HG03064 (cell line): ENCODE results near the gene LRRC8C.

ENCODE experiments used
- ATAC-seq: cut with Tn5 transposase; IDR thresholded peaks from one replicate; pipeline ENCODE4 v1.9.1; 2021; ENCODE audit warnings: low read depth; ENCODE audit not compliant: unreplicated experiment

LRRC8C gene

GRCh38 chr1:89727517-89728312 lies 94.8 kb downstream of the LRRC8C start:
- ATAC-seq: no peak

- no peak for ATAC-seq
Measured at GRCh38 chr1:89728381-89728780, 95.5 kb downstream of the LRRC8C start.

DNA sequence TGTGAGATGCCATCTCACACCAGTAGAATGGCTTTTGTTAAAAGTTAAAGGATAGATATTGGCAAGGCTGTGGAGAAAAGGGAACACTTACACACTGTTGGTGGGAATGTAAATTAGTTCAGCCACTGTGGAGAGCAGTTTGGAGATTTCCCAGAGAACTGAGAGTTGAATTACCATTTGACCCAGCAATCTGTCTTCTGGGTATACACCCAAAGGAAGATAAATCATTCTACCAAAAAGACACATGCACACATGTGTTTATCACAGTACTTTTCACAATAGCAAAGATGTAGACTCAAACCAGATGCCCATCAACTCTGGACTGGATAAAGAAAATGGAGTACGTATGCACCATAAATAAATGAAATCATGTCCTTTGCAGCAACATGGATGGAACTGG lies 99.3 kb downstream of the LRRC8C start:
- no peak for ATAC-seq

DNA sequence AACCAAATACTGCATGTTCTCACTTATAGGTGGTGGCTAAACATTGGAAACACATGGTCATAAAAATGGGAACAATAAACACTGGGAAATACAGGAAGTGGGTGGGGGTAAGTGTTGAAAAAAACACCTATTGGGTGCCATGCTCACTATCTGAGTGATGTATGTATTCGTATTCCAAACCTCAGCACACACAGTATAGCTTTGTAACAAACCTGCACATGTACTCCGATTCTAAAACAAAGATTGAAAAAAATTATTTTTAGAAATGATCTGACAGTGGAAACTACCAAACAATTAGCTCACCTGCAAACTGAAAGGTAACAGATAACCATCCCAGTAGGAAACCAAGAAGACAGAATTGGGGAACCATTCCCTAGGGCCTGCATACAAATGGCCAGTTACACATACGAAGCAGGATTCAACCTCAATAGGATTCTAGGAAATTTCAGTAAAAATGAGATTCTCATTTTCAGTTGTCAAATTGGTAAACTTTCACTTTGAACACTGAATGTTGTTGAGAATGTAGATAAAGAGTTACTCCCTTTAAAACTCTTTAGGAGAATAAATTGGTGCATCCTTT lies 99.8 kb downstream of the LRRC8C start:
- ATAC-seq: no peak

DNA sequence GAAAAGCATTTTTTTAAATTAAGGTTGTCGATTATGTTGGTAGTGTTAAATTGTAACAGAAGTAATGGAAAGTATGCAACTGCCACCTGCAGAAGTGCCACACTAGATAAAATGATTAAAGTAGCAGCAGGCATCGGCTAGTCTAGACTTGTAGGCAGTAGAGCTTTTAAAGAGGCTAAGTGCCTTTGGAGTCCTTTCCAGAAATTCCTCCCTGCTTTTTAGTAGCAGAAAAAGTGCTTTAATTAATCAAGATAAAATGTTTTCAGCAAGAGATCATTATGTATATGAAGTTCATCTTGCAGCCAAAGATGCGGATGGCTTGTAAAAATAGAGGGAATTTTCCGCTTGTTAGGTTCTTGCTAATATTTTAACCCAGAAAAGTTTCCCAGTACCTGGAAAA lies 100.8 kb downstream of the LRRC8C start:
- ATAC-seq: no peak

DNA sequence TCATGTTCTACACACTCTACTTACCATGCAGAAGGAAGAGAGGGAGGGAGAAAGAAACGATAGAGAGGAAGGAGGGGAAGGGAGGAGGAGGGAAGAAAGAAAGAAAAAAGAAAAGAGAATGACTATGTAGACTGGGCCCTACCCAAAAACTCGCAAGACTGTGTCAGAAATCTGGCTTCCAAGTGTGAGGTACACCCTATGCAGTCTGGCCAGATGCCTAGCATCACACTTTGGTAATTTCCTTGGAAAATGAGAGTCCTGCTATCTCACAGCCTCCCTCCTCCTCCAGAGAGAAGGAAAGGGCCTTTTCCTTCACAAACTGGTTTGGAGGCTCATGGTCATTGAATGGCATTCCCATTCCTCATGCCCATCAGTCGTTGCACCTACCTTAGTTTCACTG lies 101.5 kb downstream of the LRRC8C start:
- no peak for ATAC-seq

DNA sequence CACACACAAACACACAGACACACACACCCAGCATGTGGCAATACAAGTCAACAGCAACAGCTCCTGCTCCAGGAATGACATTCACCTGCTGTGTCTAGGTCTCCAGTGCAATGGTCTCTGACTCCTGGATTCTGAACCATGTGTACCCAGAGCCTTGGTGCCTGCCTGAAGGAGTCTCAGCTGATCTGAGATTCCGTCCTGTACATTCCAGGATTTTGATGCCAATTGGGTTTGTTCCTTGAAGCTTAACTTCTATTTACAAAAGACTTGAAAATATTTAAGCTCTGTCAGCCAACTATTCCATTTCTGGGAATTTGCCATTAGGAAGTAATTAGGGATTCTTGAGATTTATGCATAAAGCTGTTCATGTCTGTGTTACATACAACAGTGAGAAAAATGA lies 102.6 kb downstream of the LRRC8C start:
- no peak for ATAC-seq

DNA sequence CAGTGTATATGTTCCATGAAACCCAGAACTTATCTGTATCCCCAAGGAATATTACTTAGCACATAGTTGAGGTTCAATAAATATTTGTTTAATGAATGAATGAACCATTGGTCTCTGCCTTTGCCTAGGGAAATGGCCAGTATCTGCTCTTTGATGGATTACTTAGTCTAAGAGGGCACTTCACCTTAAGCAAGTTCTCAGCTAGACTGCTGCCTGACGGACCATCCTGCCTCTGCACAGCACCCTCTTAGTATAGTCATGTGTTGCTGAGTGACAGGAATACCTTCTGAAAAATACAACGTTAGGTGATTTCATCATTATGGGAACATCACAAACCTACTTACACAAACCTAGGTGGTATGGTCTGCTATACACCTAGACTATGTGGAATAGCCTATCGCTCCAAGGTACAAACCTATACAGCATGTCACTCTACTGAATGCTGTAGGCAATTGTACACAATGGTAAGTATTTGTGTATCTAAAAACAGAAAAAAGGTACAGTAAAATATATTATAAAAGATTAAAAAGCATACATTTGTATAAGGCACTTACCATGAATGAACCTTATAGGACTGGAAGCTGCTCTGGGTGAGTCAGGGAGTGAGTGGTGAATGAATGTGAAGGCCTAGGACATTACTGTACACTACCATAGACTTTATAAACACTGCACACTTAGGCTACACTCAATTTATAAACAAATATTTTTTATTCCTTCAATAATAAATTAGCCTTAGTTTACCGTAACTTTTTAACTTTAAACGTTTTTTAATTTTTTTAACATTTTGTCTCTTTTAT lies 104.2 kb downstream of the LRRC8C start:
- no peak for ATAC-seq

DNA sequence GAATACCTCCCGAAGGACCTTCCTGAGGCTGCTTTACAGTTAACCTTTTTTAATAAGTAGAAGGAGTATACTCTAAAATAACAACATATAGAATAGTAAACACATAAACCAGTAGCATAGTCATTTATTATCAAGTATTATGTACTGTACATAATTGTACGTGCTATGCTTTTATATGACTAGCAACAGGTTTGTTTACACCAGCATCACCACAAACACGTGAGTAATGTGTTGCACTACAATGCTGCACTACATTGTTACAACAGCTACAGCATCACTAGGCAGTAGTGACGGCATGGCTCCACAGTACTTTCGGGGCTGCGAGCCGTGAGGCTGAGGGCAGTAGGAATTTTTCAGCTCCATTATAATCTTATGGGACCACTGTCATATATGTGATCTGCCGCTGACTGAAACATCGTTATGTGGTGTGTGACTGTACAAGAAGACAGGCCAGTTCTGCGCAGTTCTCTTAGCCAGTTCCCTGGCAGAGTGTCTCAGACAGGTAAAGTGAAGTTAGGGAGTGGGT lies 105.1 kb downstream of the LRRC8C start:
- no peak for ATAC-seq

GRCh38 chr1:89739013-89739843 lies 106.3 kb downstream of the LRRC8C start:
- no peak for ATAC-seq

DNA sequence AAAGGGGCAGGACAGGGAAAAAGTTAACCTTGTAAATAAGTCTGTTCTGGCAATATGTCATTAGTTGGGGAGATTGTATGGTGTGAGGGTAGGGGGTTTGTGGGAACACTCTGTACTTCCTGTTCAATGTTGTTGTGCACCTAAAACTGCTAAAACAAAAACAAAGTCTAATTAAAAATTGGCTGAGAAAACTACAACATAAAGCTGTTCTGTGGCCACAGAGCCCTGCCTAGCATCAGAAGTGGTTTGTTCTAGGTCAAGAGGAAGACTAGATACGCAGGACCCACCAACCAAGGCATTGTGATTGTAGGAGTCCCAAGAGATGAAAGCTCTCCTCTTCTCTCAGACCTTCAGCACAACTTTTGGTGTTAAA lies 106.9 kb downstream of the LRRC8C start:
- ATAC-seq: no peak

- ATAC-seq: no peak
Measured at GRCh38 chr1:89743788-89744187, 110.9 kb downstream of the LRRC8C start.

- no peak for ATAC-seq
Measured at GRCh38 chr1:89746424-89747149, 113.7 kb downstream of the LRRC8C start.

GRCh38 chr1:89753761-89754160 lies 120.8 kb downstream of the LRRC8C start:
- no peak for ATAC-seq

GRCh38 chr1:89754518-89754917 lies 121.6 kb downstream of the LRRC8C start:
- ATAC-seq: no peak

DNA sequence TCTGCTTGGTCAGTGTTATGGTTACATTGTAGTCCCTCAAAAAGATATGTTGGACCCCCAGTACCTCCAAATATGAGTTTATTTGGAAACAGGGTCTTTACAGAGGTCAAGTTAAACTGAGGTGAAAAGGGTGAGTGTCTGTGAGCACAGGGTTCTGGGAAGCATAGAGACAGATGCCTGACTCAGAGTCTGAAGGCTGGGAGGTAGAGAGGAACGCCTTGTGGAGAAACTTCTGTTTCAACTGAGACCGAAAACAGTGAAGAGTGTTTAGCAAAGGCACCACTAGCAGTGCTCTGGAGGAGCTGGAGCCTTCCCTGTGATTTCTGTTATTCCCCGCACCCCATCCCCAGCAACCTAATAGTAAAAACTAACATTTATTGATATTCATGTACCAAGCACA lies 122.7 kb downstream of the LRRC8C start:
- no peak for ATAC-seq

DNA sequence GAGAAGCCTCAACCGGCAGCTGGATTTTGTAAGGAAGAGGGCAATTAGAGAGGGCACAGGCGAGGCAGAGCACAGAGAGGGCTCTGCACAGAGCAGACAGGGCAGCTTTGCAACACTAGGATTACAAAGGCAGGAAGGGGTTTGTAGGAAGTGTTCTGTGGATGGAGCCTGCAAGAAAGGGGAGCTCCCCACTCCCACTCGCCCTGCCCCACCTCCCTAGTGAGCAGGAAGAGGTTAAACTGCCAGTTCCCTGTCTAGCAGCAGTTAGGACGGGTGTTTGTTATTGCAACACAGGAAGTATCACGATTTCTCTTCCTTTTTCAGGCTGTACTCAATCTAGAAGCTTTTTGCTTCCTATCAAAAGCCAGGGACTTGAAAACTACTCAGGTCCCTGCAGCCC lies 124.6 kb downstream of the LRRC8C start:
- no peak for ATAC-seq

GRCh38 chr1:89758156-89758555 lies 125.2 kb downstream of the LRRC8C start:
- no peak for ATAC-seq

GRCh38 chr1:89759036-89759435 lies 126.1 kb downstream of the LRRC8C start:
- ATAC-seq: no peak

DNA sequence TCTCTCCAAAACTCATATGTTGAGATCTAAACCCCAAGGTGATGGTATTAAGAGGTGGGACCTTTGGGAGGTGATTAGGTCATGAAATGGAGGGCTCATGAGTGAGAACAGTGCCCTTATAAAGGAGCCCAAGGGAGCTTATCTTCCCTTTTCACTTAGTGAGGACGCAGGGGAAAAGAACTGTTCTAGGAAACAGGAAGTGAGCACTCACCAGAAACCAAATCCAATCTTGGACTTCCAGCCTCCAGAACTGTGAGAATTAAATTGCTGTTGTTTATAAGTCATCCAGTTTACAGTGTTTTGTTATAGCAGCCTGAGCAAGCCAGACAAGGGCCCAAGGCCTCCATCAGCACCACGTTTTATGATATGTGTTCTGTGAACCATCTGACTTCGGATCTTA lies 127.6 kb downstream of the LRRC8C start:
- ATAC-seq: no peak
